Head of caudate nucleus (tissue), 42 donors: Measurements from ENCODE around the gene SLC37A1.
"Not testable (repeated sequence)": the region's sequence is repeated elsewhere in the genome, so short reads cannot be mapped to it uniquely, and the experiment has no call there.

Experiments used
- DNase-seq, 42 donors: peaks; one replicate each; pipeline versions ENCODE4 v3.0.0 to v3.0.0-alpha.2; 2020 to 2021; ENCODE audit warnings: mixed read lengths in 7 of 42
- intact Hi-C: fragments of 100-400 bp; cut with DNase I; formaldehyde crosslinking; loops from one replicate; pipeline ENCODE4 v1.15.0; 2022

SLC37A1 gene

DNA sequence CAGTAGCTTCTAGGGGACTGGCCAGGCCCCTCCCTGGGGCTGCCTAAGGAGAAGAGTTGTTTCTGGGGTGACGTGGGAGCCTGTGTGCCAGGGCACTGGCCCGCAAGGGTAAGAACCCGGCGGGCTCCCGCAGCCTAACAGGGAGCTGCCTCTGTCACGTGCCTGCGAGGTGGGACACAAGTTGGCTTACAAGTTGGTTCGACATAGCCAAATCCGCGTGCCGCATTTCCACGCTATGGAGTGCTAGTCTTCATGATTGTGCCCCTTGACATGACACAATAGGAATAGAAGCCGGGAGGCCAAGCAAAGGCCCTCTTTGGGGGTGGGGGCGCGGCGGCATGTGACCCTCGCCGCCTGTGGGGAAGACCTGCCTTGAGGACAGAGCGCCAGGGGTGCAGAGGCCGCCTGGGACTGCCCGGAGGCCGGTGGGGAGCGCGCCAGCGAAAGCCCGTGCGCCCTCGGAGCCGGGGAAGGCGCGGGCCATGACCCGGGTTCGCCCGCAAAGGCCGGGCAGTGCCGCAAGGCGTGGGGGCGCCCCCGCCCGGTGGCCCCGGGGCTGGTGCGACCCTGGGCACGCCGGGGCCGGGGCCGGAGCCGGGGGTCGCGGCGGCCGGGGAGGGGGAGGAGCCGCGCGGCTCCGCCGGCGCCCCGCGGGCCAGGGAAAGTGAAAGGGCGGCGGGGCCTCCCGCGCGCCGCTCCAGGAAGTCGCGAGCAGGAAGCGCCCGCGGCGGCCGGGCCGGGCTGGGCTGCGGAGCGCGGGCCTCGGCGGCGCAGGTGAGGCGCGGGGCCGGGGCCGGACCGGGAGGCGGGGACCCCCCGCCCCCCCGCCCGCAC lies at the start of gene SLC37A1:
SLC37A1 (plus strand) TSS at position 702 of the 834 bp plus-strand sequence. CDS start 4,603 bp downstream, outside the sequence.
- intact Hi-C loops: no loop called here
- peak in 31 of 42 donors; percentile 15 to 75 (median 54) for DNase-seq

- intact Hi-C loops: no loop called here
- DNase-seq: peak in 40 of 42 donors; percentile 19 to 88 (median 67)
These were observed 49.7 kb upstream of the SLC37A1 start for GRCh38 chr21:42463861-42464515.

DNA sequence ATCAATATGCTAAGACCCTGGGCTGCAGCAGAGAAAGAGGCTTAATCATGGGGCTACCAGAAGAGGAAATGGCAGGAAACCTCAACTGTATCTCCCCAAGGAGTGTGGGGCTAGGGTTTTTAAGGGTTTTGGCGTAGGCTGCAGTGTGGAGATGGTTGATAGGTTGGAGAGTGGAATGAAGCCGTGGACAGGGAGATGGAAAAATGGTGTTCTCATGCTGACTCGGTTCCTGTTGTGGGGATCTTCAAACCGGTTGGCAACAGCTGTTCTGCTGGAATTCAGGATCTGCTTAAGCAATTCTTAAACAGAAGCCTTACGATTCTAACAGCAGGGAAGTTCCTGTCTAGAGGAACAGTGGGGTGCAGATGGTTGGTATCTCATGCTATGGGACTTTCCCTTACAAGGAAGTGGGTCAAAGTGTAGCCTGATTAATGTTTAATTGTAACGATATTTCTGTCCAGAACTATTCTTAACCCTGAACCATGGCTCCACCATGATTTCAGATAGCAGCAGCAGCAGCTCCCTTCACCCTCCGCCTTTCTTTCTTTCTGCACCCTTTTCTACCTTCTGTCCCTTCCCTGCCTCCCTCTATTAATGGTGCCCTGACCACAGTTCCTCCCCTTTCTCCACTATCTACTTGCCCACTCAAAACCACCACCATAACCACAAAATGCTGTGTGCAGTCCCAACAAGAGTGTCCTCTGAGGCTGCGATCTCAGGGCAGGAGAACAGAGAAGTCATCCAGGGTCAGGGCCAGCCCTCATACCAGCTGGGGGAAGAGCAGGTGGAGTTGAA lies 48.4 kb upstream of the SLC37A1 start:
- intact Hi-C loops: no loop called here
- peak in 1 of 42 donors; percentile 1 for DNase-seq

DNA sequence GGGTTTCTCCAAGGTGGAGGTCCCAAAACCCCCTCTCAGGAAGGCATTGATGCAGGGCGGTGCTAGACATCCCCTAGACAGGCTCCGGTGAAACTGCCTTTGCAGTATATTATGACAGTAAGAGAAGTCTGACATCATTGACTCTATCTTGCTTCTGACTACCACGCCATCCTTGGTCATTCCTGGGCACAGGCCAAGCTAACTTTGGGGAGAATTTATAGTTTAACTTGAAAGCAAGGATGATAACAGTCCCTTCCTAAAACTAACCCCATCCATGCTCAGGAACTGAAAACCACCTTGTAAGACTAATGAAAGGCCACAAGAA lies 47.9 kb upstream of the SLC37A1 start:
- intact Hi-C loops: no loop called here
- no peak for DNase-seq

GRCh38 chr21:42466700-42467099 lies 47.0 kb upstream of the SLC37A1 start:
- DNase-seq: peak in 2 of 42 donors; percentile 6 to 7
- intact Hi-C loops: no loop called here

DNA sequence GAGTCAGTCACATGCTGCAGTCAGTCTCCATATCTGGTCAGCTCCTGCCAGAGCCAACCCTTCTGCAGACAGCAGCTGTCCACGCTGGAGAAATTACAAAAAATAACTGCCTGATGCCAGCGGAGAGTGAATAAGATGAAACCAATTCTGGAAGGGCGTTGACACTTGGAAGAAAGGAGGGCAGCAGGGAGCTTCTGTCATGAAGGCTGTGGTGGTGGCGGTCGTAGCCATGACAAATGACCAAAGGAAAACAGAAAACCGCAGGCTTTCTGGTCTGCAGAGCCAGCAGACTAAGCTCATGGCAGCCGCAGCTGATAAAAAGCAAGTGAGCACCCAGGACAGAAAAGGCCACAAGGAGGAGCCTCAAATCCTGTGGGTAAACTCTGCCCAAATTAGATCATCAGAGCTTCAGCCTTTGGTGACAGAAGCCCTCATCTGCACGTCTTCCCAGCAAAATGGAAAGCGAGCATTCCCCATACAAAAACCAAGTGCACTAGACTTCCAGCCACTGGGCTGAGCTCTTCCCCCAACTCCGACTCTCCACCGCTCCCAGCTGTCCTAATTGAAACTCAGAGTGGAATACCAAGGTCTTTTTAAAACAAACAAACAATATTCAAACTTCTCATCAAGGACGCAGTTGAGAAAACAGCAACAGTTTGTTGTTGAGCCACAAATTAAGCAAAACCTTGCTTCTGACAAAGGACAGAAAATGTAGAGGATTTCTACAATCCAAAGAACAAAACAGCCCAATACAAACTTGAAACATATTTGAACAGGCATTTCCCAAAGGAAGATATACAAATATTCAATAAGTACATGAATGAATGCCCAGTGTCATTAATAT lies 46.3 kb upstream of the SLC37A1 start:
- intact Hi-C loops: no loop called here
- DNase-seq: peak in 14 of 42 donors; percentile 9 to 55 (median 26)

- intact Hi-C loops: no loop called here
- DNase-seq: peak in 3 of 42 donors; percentile 11 to 37 (median 19)
These were observed 45.0 kb upstream of the SLC37A1 start for GRCh38 chr21:42468491-42469131.

DNA sequence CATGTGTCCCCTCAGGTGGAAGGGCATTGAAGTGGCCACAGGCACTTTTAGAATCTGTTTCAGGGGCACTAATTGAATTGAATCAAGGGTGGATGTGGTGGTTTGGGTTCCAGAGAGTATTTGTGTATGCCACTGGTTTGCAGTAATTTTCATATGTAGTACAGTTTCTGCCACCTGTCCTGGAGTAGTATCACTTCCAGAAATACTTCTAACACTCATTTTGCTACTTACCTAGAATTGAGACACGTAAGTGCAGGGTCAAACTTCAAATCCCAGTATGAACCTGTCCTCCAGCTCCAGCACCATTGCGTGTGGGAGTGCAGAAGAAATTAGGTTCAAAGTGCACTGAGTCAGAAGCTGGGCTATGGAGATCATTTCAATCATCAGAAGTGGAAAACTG lies 44.4 kb upstream of the SLC37A1 start:
- DNase-seq: peak in 2 of 42 donors; percentile 5 to 9
- intact Hi-C loops: no loop called here

DNA sequence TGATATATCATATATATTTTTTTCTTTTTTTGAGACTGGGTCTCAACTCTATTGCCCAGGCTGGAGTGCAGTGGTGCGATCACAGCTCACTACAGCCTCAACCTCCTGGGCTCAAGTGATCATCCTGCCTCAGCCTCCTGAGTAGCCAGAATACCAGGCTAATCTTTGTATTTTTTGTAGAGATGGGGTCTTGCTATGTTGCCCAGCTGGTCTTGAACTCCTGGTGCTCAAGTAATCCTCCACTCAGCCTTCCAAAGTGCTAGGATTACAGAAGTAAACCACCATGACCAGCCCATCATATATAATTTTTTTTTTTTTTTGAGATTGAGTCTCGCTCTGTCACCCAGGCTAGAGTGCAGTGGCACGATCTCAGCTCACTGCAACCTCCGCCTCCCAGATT lies 43.9 kb upstream of the SLC37A1 start:
- intact Hi-C loops: not testable (repeated sequence)

DNA sequence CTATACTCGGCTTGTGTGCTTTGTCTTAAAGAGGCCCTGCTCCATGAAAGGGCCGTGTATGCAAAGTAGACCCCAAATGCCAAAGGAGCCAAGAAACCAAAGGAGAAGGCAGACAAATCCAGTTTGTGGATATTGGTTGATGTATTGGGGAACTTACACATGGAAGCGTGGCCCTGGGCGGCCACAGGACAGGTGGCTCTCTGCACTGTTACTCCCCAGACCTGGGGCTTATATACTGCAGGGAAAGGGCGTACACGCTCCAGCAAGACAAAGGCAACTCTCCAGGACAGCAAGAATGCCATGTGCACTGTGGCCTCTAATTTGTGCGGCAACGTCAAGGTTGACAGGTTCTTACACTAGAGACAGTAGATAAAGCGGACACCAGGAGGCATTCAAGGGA lies 42.4 kb upstream of the SLC37A1 start:
- intact Hi-C loops: no loop called here
- DNase-seq: peak in 1 of 42 donors; percentile 1

More for the DNA sequence above, 43.9 kb upstream of the SLC37A1 start:
- peak in 1 of 42 donors; percentile 8 for DNase-seq

DNA sequence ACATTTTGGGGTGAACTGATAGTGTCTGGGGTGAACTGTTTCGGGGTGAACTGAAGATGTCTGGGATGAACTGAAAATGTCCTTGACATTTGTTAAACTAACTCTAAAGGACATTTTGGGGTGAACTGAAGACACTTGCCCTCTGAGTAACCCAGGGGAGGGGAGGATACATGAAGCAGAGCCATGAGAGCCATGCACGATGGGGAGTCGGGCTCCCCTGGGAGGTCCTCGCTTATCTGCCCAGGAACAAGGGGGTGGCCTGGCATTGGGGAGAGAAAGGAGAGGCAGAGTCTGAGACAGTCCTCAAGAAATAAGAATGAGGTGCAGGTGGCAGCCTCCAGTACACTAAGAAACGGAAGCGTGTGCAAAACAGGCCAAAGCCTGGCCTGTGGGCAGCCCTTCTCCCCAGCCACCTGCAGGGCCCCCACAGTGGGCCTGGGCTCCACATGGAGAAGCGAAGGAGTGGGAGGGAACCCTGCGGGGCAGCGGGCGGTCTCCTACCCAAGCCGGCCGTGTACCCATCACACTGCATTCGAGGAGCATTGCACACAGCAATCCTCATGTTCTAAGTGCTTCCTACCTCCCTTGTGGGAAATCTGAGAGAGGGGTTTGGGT lies 41.8 kb upstream of the SLC37A1 start:
- intact Hi-C loops: no loop called here
- DNase-seq: peak in 1 of 42 donors; percentile 1

DNA sequence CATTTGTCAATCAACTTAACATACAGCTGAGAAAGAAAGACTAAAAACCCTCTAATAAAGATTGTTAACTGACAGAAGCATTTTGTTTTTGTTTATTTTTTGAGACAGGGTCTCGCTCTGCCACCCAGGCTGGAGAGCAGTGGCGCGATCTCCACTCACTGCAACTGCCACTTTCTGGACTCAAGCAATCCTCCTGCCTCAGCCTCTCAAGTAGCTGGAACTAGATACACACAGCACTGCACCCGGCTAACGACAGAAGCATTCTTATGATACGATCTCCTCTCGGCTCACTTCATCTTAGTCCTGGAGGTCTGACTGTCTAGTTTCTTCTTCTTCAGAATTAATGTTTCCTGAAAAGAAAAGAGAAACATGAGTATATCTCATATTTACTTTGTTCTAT lies 41.1 kb upstream of the SLC37A1 start:
- intact Hi-C loops: no loop called here
- peak in 2 of 42 donors; percentile 5 to 18 for DNase-seq

DNA sequence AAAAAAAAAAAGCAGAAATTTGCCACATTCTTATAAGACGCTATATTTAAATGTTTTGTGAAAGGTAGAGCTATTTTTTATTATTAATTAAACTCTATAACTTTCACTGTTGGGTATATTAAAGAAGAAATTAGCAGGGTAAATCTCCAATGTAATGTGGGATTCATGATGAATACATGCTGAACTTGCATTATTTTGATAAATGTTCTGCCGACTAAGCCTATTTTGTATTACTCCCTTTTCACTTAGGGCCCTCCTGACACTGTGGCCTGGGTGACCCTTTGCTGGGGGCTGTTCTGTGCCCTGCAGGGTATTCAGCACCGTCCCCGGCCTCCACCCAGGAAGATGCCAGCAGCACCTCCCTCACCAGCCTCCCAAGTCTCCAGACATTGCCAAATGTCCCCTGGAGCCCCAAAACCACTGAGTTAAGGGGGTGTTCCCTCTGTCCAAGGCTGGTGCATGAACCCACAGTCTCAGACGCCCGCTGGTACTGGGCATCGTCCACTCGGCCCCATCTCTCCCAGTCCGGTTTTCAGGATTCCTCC lies 40.1 kb upstream of the SLC37A1 start:
- peak in 1 of 42 donors; percentile 25 for DNase-seq
- intact Hi-C loops: no loop called here

GRCh38 chr21:42474043-42474831 lies 39.4 kb upstream of the SLC37A1 start:
- peak in 41 of 42 donors; percentile 18 to 86 (median 63) for DNase-seq

GRCh38 chr21:42475036-42475435 lies 38.6 kb upstream of the SLC37A1 start:
- DNase-seq: peak in 1 of 42 donors; percentile 19
- intact Hi-C loops: no loop called here

More at GRCh38 chr21:42474043-42474831, 39.4 kb upstream of the SLC37A1 start:
- intact Hi-C loops: no loop called here

DNA sequence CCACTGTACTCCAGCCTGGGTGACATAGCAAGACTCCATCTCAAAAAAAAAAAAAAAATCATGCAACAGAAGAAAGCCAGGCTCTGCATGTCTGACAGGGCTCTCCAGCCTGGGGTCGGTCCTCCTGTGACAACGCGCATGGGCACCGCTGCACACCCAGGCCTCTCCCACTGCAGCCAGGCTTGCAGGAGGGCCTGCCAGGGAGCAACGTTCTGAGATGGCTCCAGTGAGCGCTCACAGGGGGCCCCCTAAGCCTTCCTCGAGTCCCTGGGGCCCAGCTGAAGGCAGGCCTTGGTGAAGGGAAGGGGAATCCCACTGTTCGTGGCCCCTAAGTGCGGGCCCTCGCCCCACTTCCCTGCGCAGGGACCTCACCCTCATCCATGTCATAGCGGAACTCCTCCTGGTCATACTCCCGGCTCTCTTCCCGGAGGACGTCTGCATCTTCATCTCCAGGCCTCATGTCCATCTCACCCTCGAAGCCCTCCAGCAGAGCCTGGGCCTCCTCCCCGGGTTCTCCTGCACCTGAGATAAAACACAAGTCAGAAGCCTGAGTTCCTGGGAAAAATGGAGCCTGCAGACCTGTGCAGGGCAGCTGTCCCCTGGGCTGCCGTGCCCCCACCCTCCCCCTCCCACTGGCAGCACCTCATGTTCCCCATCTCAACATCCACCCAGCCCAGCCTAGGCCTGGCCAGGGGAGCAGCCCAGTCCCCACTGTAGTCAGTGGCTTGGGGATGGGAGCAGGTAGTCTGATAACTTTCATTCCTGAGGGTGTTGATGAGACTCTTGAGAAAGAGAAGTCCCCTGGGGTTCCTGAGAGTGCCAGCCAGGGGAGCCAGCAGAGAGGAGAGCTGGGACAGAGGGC lies 37.9 kb upstream of the SLC37A1 start:
- intact Hi-C loops: no loop called here
- peak in 2 of 42 donors; percentile 1 to 26 for DNase-seq
